ENCODE results near the gene RFX2.

RFX2 gene

GRCh38 chr19:5950741-5951140 is 159.6 kb downstream of the RFX2 start:
- no peak for DNase-seq

- DNase-seq: peak; percentile 51
These were observed 160.5 kb downstream of the RFX2 start for GRCh38 chr19:5949792-5950305.

GRCh38 chr19:5948752-5949564 is 161.3 kb downstream of the RFX2 start:
- DNase-seq: no peak

- DNase-seq: no peak
These were observed 162.9 kb downstream of the RFX2 start for GRCh38 chr19:5947435-5947834.

- DNase-seq: no peak
These were observed 166.7 kb downstream of the RFX2 start for GRCh38 chr19:5943623-5944022.
